ENCODE data around the gene TTC17.
A peak's percentile ranks its signal among the peaks of the same experiment; 100 is the strongest.

The TTC17 gene

GRCh38 chr11:43462359-43462758 lies 103.6 kb downstream of the TTC17 start:
- TF ChIP-seq POLR2AphosphoS5 (IDR thresholded peaks at IDR 0.05; ENCODE audit: low read depth, low read length), result no peak
- no peak for TF ChIP-seq SIN3A (IDR thresholded peaks at IDR 0.05; ENCODE audit: borderline replicate concordance, insufficient read depth, low read length)
- TF ChIP-seq TAF1 (IDR thresholded peaks at IDR 0.05; ENCODE audit: borderline replicate concordance, insufficient read depth, low read length), result no peak
- TF ChIP-seq REST (IDR thresholded peaks at IDR 0.05; ENCODE audit: insufficient read depth in 1 of 2, low read depth in 2 of 2, low read length in 2 of 2), result no peak
- TF ChIP-seq FOXP2 (optimal IDR thresholded peaks at IDR 0.05; ENCODE audit: borderline replicate concordance, extremely low read depth, extremely low read length, insufficient read depth), result no peak

DNA sequence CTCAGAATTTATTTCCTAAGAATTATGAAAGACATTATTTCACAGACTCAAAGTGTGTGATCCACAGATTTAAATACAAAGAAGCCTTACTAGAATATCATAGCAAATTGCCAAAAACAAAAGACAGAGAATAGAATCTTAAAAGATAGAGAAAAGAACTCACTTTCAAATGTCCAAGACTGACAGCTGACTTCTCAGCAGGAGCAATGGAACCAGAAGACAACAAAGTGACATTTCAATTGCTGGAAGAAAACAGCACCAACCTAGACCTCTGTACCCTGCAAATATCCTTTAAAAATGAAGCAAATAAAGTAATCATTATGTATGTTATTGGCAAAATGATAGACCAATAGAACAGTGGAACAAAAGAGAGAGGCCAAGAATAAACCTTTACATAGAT lies 109.2 kb downstream of the TTC17 start:
- TF ChIP-seq REST (IDR thresholded peaks at IDR 0.05; ENCODE audit: insufficient read depth in 1 of 2, low read depth in 2 of 2, low read length in 2 of 2) (no peak), FOXP2 (optimal IDR thresholded peaks at IDR 0.05; ENCODE audit: borderline replicate concordance, extremely low read depth, extremely low read length, insufficient read depth) (no peak), POLR2AphosphoS5 (IDR thresholded peaks at IDR 0.05; ENCODE audit: low read depth, low read length) (no peak), SIN3A (IDR thresholded peaks at IDR 0.05; ENCODE audit: borderline replicate concordance, insufficient read depth, low read length) (no peak), TAF1 (IDR thresholded peaks at IDR 0.05; ENCODE audit: borderline replicate concordance, insufficient read depth, low read length) (no peak)

DNA sequence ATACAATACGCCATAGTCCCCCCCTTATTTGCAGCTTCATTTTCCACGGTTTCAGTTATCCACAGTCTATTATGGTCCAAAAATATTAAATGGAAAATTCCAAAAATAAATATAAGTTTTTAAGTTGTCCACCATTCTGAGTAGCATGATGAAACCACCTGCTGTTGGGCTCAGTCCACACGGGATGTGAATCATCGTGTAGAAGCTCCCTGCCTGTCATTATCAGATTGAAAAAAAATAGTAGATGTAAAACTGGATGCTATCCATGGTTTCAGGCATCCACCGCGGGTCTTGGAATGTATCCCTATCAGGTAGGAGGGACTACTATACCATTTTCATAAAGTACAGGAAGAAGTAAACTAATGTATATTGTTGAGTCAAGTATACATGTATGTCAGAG lies 127.4 kb downstream of the TTC17 start:
- TF ChIP-seq REST (IDR thresholded peaks at IDR 0.05; ENCODE audit: insufficient read depth in 1 of 2, low read depth in 2 of 2, low read length in 2 of 2) (peak in 1 of 2 experiments; percentile 71; a peak in 1 of 4 replicates), SIN3A (IDR thresholded peaks at IDR 0.05; ENCODE audit: borderline replicate concordance, insufficient read depth, low read length) (no peak)

DNA sequence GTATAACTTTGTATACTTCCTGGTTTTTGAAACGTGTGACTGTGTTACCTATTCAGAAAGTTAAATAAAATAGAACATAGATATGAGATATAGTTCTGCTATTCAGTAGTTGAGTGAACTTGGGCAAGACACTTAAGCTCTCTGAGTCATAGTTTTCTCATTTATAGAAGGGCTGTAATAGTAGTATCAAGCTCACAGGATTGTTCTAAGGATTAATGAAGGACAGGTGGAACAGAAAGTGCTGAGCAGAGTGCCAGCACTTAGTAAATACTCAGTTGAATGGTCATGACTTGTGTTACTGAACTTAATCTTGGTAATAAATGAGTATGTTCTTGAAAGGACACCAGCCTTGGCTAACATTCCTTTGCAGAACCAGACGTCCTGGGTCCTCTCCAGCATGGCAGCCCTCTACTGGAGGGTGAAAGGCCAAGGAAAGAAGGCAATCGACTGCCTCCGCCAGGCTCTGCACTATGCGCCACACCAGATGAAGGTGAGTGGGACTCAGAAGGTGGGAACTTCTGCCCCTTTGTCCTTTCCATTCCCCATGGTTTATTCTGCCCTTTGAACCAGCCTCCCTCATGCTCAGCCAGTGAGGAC lies 131.2 kb downstream of the TTC17 start:
- TF ChIP-seq REST (IDR thresholded peaks at IDR 0.05; ENCODE audit: insufficient read depth in 1 of 2, low read depth in 2 of 2, low read length in 2 of 2) (no peak), TAF1 (IDR thresholded peaks at IDR 0.05; ENCODE audit: borderline replicate concordance, insufficient read depth, low read length) (no peak), SIN3A (IDR thresholded peaks at IDR 0.05; ENCODE audit: borderline replicate concordance, insufficient read depth, low read length) (no peak), FOXP2 (optimal IDR thresholded peaks at IDR 0.05; ENCODE audit: borderline replicate concordance, extremely low read depth, extremely low read length, insufficient read depth) (no peak), POLR2AphosphoS5 (IDR thresholded peaks at IDR 0.05; ENCODE audit: low read depth, low read length) (no peak)

DNA sequence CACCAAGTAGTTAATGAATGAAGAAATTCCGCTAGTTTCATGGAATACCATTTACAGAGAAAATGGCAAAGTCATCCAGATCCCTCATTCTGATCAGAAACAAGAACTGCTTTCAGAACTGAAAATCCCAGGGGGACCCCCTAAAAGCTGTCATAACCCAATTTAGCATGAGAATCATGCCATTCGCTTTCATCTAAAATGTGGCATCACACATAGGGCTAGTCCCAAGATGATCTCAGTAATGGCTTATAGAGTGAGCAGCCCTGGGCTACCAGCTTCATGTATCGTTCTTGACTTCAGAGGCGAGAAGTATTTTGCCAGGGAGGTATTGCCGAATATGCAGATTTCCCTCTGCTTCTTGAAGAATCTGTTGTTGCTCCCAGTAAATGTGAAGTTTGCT lies 134.0 kb downstream of the TTC17 start:
- TF ChIP-seq FOXP2 (optimal IDR thresholded peaks at IDR 0.05; ENCODE audit: borderline replicate concordance, extremely low read depth, extremely low read length, insufficient read depth) (no peak), TAF1 (IDR thresholded peaks at IDR 0.05; ENCODE audit: borderline replicate concordance, insufficient read depth, low read length) (no peak), POLR2AphosphoS5 (IDR thresholded peaks at IDR 0.05; ENCODE audit: low read depth, low read length) (no peak), REST (IDR thresholded peaks at IDR 0.05; ENCODE audit: insufficient read depth in 1 of 2, low read depth in 2 of 2, low read length in 2 of 2) (no peak), SIN3A (IDR thresholded peaks at IDR 0.05; ENCODE audit: borderline replicate concordance, insufficient read depth, low read length) (no peak)

Measured in PFSK-1 (cell line).